CD4-positive, alpha-beta T cell treated with Interferon alpha-2 for 1 hour (primary cell): ENCODE data around the gene BLOC1S4.
"Not testable (repeated sequence)": the region's sequence is repeated elsewhere in the genome, so short reads cannot be mapped to it uniquely, and the experiment has no call there.

Source experiments
- DNase-seq, 2 donors: peaks; one replicate each; pipeline ENCODE4 v3.0.0-alpha.2; 2020 to 2022

Gene BLOC1S4

DNA sequence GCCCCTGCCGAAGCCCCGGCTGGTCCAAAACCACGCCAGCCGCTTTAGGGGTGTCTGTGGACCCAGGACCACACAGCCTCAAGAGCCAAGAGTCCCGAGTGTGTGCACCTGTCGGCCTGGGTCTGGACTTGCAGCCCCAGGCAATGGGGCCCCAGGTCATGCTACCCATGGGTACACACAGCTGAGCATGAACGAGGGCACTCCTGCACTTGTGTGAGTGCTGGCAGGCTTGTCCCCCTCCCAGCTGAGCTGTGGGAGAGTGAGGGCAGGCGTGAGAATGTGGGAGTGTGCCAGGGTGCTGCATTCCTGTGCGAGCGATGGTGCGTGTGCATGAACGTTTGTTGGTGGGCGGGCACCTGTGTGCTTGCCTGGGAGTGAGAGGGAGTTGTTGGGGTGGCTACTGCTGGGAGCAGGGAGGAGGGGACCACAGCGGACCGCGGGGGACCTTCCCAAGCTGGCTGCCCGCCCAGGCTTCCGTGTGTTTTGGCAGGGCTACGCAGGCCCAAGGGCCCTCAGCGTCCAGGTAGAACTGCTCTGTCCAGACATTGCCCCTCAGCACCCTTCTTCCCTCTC lies 30.8 kb downstream of the BLOC1S4 start:
- no peak for DNase-seq

DNA sequence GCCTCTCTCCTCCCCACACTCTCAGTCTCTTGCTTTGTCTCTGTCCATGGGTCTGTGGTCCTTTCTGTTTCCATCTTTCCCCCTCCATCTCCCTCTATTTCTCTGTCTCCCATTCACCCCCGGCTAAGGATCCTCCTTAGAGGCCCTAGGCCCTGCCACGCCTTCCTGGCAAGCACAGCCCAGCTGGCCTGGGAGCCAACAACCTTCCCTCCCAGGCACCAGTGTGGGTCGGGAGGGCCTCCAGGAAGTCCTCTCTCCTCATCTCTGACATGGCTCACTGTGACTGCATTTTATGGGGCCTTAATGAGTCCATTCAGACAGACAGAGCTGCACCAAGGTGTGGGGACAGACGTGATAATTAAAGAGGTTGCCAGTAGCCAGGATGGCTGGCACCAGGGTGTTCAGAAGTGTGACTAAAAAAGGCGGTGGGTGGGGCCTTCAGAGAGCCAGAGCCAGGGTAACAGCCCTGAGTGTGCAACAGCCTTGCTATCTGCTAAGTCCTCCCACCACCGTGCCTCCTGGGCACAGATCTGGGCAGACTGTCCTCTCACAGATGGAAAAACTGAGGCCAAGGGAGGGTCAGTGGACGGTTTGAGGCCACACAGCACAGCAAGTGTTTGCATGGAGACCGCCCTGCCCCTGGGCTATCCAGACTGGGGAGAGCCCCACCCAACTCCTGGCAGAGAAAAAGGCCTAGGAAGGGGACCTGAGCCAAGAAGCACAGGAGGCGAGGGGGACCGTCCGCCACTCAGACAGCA lies 31.5 kb downstream of the BLOC1S4 start:
- DNase-seq, result no peak

DNA sequence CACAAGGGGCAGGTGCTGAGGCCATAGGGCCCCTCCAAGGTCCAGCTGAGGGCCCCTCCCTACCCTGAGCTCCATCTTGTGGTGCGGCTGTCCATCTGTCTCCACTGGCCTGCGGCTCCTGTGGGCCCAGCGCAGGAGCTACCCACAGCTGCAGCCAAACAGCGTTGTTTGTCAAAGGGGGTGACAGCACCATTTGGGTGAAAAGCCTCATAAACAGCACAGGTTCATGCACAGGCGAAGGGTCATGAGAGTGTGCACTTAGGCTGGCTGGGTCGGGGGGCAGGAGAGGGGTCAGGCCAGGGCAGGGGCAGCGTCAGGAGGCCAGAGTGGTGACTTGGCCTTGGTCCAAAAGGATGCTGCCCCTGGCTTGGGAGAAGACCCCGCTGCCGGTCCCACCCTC lies 32.3 kb downstream of the BLOC1S4 start:
- no peak for DNase-seq

DNA sequence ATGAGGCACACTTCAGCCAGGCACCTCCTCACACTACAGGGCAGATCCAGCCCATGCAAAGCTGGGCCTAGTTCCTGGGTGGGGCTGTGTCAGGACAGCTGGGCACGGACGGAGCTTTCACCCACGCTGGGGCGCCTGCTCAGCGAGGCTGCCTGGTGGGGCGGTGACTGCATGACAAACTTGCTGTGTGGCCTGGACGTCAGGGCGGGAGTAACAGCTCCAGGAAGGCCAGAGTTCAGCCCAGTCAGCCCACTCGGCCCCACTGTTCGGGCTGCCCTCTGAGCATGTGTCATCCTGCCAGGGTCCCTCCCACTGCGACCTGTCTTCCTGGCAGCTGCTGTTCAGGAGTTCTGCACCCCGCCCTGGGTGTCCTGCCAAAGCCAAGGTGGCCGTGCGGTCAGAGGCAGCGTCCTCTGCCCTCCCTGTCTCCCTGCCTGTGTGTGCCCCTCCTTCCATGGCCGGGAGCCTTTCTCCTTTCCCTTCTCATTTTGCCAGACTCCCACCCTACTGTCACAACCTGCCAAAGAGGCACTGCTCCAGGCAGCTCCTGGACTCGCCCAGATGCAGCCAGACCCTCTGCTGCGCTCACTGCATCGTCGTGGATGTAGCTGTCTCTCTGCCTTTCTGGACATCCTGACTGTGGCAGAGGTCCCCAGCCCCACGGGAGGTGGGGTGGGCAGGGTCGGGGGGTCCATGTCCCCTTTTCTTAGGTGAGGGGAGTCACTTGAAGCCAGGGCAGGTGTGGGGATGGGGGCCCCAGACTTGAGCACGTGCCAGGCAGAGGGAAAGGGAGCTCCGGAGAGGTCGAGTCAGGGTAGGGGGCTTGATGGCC lies 33.6 kb downstream of the BLOC1S4 start:
- no peak for DNase-seq

DNA sequence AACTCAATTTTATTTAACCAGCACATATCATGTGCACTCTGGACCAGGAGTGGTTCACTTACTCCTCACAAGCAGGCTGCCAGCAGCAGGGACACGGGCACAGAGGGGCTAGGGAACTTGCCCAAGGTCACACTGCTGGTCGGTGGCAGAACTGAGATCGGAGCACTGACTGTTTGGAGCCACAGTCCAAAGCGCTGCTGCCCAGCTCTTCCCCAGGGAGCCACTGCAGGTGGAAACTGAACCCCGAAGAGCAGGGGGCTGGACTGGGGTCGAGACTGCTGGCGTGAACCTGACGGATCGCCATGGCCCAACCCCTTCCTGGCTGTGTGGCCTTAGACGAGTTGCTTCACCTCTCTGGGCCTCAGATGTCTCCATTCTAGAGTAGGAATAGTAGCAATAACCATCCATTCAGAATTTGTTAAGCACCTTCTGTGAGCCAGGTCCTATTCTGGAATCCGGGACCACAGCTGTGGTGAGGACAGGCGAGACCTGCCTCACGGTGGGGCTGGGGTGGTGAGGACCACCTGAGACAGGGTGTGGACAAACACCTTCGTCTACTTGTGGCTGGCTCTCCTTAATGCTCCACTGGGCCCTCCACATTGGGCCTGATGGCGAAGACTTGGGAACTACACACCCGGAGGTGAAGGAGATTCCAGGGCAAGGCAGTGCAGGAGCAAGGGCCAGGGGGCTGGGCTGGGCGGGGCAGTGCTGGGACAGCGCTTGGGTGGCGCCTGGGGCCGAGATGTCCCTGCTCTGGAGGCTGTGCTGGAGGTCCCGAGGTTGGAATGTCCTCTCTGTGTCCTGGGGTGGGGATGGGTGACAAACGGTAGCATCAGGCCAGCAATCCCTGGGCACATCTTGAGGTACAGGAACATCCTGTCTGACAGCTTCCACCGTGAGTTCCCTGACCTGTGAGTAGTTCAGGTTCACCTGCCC lies 34.6 kb downstream of the BLOC1S4 start:
- DNase-seq, result no peak

DNA sequence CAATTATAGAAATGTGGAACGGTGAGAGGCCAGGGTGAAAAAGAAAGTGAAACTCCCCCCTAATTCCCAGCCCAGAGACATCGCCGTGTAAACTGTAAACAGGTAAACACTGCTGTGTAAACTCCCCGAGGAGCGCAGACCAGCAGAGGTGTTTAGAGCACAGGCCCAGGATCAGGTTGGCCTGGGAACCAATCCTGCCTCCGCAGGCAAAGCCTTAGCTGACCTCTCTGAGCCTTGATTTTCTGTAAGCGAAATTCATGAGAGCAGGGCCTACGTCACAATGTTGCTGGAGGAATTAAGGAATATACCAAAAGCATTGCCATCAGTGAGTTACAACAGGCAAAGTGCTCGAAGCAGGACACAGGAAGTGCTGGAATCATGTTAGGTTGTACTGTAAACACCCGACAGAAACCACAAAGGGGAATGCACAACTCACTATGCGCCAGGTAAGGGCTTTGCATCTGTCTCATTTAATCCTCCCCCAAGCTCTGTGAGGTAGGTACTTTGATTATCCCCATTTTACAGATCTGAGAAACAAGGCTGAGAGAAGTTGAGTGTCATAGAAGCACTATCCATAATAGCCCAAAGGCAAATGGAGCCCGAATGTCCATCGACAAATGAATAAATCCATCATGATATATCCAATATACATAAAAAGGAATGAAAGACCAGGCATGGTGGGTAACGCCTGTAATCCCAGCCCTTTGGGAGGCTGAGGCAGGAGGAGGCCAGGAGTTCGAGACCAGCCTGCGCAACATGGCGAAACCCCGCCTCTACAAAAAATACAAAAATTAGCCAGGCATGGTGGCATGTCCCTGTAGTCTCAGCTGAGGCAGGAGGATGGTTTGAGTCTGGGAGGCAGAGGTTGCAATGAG lies 35.9 kb downstream of the BLOC1S4 start:
- DNase-seq, result no peak

DNA sequence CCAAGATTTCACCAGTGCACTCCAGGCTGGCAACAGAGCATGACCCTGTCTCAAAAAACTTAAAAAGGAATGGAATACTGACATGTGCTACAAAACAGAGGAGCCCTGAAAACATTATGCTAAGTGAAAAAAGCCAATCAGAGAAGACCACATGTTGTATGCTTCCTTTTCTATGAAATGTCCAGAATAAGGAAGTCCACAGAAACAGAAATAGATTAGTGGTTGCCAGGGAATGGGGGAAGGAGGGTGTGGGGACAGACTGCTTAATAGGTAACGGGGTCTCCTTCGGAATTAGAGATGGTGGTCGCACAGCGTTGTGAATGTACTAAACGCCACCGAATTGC lies 36.5 kb downstream of the BLOC1S4 start:
- DNase-seq, result no peak

DNA sequence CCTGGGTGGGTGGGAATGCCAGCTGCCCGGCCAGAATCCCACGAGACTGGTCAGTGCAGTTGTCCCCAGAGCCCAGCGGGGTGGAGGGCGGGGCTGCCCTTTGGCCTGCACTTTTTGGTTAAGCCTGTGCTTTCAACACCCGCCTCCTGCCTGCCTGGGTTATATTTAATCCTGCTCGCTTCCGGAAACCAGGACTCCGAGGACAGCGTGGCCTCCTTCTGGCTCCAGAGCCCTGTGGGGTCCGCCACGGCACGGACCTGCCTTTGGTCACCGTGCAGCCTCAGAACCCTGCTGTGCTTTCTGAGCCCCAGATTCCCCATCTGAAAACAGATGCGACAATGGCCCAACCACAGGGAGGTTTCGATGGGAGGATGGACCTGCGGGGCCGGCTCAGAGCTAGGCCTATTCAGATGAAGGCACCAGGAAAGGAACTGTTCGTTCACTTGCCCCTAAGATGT lies 37.2 kb downstream of the BLOC1S4 start:
- DNase-seq, result no peak

DNA sequence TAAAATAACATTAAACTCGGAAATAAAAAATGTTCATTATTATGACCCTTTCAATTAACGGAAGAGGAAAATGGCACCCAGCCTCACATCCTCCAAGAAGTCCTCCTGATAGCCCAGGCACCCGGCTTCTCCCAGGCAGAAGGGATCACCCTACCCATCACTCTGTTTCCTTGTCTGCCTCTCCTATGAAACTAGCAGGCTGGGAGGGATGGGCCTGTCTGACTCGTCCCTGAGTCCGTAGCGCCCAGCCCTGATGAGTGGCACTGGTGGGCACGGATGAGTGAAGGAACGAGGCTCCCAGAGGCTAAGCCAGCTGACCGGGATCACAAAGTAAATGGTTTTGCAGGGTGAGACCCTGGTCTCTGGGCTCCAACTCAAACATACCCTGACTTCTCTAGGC lies 37.9 kb downstream of the BLOC1S4 start:
- no peak for DNase-seq

DNA sequence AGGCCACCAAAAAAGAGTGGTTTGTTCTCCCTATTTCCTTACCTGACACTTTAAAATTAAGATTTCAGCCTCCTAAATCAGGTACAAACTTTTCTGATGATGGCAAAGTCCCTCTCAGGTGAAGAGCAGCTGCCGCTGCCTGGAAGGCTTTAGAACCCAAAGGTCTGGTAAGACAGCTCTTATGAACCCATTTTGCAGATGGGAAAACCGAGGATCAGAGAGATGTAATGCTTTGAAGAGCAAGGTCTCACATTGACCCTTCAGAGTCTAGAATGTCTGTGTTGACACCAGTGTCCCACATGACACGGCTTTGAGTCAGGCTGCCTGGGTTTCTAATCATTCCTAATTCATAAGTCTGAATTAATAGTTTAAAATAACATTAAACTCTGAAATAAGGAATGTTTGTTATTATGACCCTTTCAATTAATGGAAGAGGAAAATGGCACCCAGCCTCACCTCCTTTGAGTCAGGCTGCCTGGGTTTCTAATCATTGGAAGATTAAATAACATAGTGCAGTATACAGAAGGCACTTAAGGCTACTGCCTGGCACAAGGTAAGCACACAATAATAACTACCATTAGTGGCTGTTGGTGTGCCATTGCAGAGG lies 38.6 kb downstream of the BLOC1S4 start:
- DNase-seq, result no peak

DNA sequence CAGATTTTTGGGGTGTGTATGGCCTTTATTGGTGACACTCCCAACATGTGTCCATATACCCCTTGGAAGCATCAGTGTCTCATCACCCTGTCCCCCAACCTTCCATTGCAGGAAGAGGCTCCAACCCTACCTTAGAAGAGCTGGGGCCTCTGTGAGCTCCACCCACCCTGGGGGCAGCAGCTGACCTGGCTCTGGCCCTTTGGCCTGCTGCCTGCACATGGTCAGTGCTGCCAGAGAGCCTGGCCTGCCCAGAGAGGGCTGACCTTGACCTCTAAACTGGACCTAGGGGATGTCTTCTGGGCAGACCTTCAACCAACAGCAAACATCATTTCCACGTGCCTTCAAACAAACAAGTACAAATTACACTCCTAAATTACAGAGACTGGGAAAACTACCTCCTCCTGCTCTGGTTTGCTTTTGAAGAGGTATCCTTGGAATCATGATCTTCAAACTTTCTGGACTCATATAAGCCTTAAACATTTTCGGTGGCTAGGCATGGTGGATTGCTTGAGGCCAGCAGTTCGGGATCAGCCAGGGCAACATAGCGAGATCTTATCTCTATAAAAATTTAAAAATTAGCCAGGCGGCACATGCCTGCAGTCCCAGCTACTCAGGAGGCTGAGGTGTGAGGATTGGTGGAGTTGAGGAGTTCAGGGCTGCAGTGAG lies 39.2 kb downstream of the BLOC1S4 start:
- no peak for DNase-seq

DNA sequence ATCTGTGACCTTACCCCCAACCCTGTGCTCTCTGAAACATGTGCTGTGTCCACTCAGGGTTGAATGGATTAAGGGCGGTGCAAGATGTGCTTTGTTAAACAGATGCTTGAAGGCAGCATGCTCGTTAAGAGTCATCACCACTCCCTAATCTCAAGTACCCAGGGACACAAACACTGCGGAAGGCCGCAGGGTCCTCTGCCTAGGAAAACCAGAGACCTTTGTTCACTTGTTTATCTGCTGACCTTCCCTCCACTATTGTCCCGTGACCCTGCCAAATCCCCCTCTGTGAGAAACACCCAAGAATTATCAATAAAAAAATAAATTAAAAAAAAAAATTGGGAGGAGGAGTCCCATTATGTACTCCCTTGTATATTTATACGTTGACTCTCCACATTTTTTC lies 40.4 kb downstream of the BLOC1S4 start:
- not testable (repeated sequence) for DNase-seq

DNA sequence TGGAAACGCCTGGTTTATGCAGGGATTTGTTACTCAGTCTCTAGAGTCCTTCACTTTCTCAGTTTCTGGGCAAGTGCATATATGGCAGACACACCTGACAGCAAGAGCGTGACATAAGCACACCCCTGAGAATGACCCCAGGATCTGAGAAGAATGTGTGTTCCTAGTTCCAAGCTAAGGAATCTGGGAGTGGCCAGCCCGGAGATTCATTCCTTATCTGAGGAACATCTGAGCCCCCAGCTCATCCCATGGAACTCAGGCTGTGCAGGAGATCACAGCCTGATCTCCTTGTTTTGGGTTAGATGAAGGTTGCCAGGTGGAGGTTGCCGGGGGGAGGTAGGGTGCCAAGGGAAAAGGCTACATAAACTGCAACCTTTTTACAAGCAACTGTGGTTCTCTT lies 42.8 kb downstream of the BLOC1S4 start:
- DNase-seq, result no peak

DNA sequence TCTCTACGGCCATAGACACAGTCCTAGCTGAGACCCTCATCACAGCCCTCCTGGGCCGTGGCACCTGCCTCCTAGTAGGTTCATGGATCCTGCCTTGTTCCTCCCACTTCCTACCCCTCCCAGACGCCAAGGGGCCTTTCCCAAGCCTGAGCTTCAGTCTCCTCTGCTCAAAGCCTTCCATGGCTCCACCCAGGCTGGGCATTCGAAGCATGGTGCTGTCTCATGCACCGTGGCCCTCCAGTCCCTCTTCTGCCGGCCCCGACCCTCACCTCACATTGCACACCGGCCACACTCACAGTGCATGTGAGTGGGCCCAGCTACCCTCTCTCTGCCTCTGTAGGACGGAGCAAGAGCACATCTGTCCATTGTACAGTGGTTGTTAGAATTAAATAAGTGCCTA lies 44.9 kb downstream of the BLOC1S4 start:
- DNase-seq, result no peak

DNA sequence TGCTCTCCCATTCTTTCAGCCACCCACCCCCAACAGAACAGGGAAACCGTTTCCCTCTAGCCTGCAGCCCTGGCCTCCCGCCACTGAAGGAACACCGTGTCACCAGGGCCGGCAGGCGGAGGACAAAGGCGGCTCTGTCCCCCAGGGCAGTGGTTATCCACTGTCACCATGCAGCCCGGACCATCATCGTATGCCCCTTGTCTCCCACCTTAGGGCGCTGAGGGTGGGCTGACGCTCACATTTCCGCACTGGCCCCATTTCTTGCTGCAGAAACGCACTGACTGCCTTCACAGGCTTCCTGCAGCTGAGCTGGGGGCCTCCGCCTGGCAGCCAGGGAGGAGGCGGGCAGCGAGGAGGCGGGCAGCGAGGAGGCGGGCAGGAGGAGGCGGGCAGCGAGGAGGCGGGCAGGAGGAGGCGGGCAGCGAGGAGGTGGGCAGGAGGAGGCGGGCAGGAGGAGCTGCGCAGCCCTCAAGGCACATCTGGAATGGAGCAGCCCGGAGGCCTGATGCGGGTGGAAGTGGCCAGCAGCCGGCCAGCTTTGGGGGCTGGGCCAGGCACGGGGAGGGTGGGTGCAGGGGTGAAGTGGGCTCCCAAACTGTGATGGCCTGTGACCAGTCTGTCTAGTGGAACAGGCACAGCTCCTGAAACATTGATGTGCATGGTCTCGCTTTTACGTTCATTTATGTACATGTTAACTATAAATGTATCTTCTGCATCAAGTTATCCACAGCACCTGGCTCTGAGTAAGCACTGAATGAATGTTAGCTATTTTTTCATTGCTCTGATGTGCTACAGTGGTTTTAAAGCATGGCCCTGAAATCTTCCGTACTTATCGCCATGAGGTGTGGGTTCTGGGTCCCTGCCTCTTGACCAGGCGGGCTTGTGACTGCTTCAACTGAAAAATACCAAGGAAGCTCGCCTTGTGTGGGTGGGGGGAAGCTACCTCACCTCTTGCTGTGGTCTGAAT lies 46.0 kb downstream of the BLOC1S4 start:
- DNase-seq, result no peak

DNA sequence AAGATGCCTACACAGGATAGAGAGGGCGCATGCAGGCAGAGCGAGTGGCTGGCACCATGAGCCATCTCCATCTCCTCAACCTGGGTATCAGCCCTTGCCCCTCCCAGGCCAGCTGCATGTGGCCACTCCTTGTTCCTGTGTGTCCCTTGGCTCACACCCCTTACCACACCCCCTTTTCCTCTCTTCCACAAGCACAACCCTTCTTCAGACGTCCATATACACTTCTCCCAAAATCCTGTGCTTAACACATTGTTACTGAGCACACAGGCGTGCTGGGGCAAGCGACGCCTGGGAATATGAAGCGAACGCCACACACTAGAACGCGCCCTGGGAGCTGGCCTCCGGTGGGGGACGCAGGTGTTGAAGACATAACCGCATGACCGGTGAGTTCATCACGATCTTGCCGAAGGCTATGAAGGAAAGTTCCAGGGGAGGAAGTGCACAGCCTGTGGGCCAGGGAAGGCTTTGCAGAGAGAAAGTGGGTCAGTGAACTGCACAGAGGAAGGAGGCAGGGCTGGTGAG lies 47.4 kb downstream of the BLOC1S4 start:
- no peak for DNase-seq

DNA sequence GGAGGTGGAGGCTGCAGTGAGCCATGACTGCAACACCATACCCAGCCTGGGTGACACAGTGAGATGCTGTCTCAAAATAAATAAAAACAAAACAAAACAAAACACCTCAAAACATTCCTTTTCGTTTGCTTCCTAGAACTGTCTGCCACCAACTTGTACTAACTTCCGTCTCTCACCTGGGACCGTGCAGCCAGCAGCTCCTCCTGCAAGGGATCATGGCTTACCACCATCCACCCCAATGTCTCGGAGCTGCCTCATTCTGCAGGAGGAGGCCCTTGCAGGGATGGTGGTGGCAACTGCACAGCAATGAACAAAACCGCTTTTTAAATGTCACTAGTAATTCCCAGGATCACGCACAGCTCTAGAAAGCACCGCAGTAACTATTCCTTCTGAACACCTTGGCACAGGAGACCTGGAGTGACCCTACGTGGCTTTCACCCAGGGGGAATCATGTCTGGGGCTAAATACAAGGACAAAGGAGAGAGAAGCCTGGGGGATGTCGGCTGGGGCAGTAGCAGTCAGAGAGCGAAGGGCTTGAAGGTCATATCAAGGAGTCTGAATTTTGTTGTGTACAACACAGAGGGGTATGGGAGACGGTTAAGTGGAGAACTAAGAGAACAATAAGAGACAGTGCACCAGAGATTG lies 49.1 kb downstream of the BLOC1S4 start:
- DNase-seq, result no peak

DNA sequence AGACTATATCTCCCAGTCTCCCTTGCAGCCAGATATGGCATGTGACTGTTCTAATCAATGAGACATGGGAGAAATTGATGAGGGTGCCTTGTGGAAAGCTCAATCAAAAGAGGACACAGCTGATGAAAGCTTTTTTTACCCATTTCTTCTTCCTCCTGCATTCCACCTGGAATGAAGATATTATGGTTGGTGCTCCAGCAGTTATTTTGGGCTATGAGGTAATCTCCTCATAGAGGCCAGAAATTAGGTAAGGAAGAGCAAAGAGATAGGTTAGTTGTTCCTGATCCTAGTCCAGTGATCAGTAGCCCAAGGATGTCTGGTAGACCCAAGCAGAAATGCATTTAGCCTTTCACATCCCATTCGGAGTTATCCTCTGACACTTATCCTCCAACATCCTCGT lies 49.7 kb downstream of the BLOC1S4 start:
- no peak for DNase-seq
